H1 (cell line): ENCODE data around the gene MSN. TPM values are rescaled to one million over a fixed set of nuclear protein-coding genes. Genes with fewer than 3 reads are reported as not detected.

ENCODE experiments used
- CEBPB ChIP-seq: IDR thresholded peaks from 2 replicates; pipeline ENCODE4 v1.6.1; 2012; ENCODE audit warnings: low read depth, low read length
- E2F6 ChIP-seq: IDR thresholded peaks from 2 replicates; pipeline ENCODE4 v1.6.1; 2012; ENCODE audit warnings: inconsistent platforms
- KDM4A ChIP-seq: IDR thresholded peaks from one replicate; pipeline ENCODE4 v1.7.1; 2012; ENCODE audit warnings: low read depth, mild to moderate bottlenecking, moderate library complexity, low read length, inconsistent platforms; ENCODE audit not compliant: severe bottlenecking
- POLR2A ChIP-seq, 2 experiments: IDR thresholded peaks; 1 replicate in 1 of 2; 2 replicates in 1 of 2; pipeline ENCODE4 v1.6.1; 2011; ENCODE audit warnings: low read depth in 2 of 2, low read length in 2 of 2, mild to moderate bottlenecking in 2 of 2; ENCODE audit errors: control extremely low read depth in 1 of 2
- POLR2AphosphoS5 ChIP-seq: IDR thresholded peaks from 2 replicates; pipeline ENCODE4 v1.6.1; 2011; ENCODE audit warnings: low read depth, low read length
- SIN3A ChIP-seq, 2 experiments: IDR thresholded peaks in 1 of 2; conservative IDR thresholded peaks in 1 of 2; 2 replicates each; pipeline ENCODE4 v1.6.1; 2011 to 2012; ENCODE audit warnings: low read length in 2 of 2, improper control_type of control experiment in 1 of 2, low read depth in 1 of 2, mild to moderate bottlenecking in 1 of 2
- SP1 ChIP-seq: IDR thresholded peaks from 2 replicates; pipeline ENCODE4 v1.6.1; 2011; ENCODE audit warnings: low read depth, low read length
- polyA plus RNA-seq, 7 experiments: library from polyadenylated mRNA; depleted of rRNA in 3 of 7; stranded (reverse) in 5 of 7; unstranded in 2 of 7; fragments of >200 nt in 5 of 7; fragments of 200-250 nt in 2 of 7; gene quantifications; 1 replicate in 5 of 7; 2 replicates in 1 of 7; 4 replicates in 1 of 7; pipeline versions ENCODE4 v1.2.1 to v1.2.3, GENCODE V29; 2011 to 2013; ENCODE audit warnings: missing spikeins in 2 of 7, mixed read lengths in 2 of 7
- total RNA-seq: library from RNA; stranded (reverse); fragmentation: NEBNext Ultra II Directional; extraction: Animal tissue kit (Norgen Biotek cat#: 25700); gene quantifications from 2 replicates; pipeline ENCODE4 v1.2.1, GENCODE V29; 2021

MSN gene
- total and polyA plus RNA-seq, 2 of the 8 experiments (the other 6 are each of a cell fraction or from before 2014, with no cell fraction given) = 112 to 133 TPM

- TF ChIP-seq E2F6 = no peak
- no peak for TF ChIP-seq KDM4A
- no peak for TF ChIP-seq SIN3A (conservative IDR thresholded peaks at IDR 0.05 in 1 of 2, IDR thresholded peaks at IDR 0.05 in 1 of 2; ENCODE audit: low read depth in 1 of 2, low read length in 2 of 2)
- TF ChIP-seq POLR2A (IDR thresholded peaks at IDR 0.05; ENCODE audit: control extremely low read depth in 1 of 2, low read depth in 2 of 2, low read length in 2 of 2) = no peak
- TF ChIP-seq SP1 = no peak
- TF ChIP-seq CEBPB = no peak
- no peak for TF ChIP-seq POLR2AphosphoS5
Measured at GRCh38 chrX:65642914-65643491, 24.5 kb upstream of the MSN start (continued).
